ENCODE data around the gene ANK2. TPM values are rescaled to one million over a fixed set of nuclear protein-coding genes. Genes with fewer than 3 reads are reported as not detected.

ANK2 gene
- total RNA-seq, 2 donors from 2014 or later, result 1.1 TPM; not detected in 1

GRCh38 chr4:113394730-113395530 lies 345.5 kb downstream of the ANK2 start:
- Mint-ChIP-seq H3K4me1 (ENCODE audit: low read depth in 2 of 2) (no peaks in the 10 kb centered on the region), H3K27ac (no peak overlapping the region), H3K36me3 (no peaks in the 10 kb centered on the region), H3K9me3 (no peaks in the 10 kb centered on the region), H3K4me3 (no peak overlapping the region), H3K27me3 (peaks cover 3 to 7% of the 10 kb centered on the region in 2 donors)
- DNase-seq (ENCODE audit: low spot score) (peak; percentile 74), ATAC-seq (peak; percentile 76 to 78)

- Mint-ChIP-seq H3K4me3 (no peak overlapping the region), H3K9me3 (no peaks in the 10 kb centered on the region)
- ATAC-seq, result no peak
Observed at GRCh38 chr4:113397114-113397701, 347.8 kb downstream of the ANK2 start.

DNA sequence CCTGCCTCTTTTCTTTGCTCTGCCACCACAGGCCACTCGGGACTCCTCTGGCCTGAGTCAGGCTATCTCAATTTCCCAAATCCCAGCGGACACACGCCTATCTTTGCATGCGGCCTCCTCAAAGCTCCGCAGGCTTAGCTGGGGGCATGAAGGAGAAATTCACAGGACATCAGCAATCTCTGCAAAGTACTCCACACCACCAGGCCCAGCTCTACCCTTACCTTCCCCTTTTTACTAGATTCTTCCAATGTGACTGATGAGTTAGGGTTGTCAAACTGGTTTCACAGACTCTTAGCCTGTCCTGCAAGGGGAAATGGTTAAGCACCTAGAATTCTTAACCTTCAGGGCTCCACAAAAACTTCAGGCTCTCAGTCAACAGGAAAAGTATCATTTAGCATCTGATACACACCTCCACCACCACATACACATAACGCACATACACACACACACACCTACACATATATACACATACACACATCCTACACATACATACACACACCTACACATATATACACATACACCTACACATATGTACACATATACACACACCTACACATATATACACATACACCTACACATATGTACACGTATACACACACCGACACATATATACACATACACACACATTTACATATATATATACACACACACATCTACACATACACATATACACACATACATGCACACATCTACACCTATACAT lies 349.1 kb downstream of the ANK2 start:
- DNase-seq (ENCODE audit: low spot score) (no peak), ATAC-seq (no peak)
- no peak overlapping the region for H3K4me3 Mint-ChIP-seq
- H3K36me3 Mint-ChIP-seq, result no peaks in the 10 kb centered on the region
- H3K9me3 Mint-ChIP-seq, result no peaks in the 10 kb centered on the region
- H3K4me1 Mint-ChIP-seq (ENCODE audit: low read depth in 2 of 2), result no peaks in the 10 kb centered on the region
- no peak overlapping the region for H3K27ac Mint-ChIP-seq
- peaks cover 3 to 14% of the 10 kb centered on the region in 2 donors for H3K27me3 Mint-ChIP-seq

More at GRCh38 chr4:113397114-113397701, 347.8 kb downstream of the ANK2 start:
- DNase-seq (ENCODE audit: low spot score), result no peak
- H3K27ac Mint-ChIP-seq, result no peak overlapping the region
- H3K36me3 Mint-ChIP-seq, result no peaks in the 10 kb centered on the region
- peaks cover 3 to 14% of the 10 kb centered on the region in 2 donors for H3K27me3 Mint-ChIP-seq
- no peaks in the 10 kb centered on the region for H3K4me1 Mint-ChIP-seq (ENCODE audit: low read depth in 2 of 2)

- no peaks in the 10 kb centered on the region for H3K36me3 Mint-ChIP-seq
- no peaks in the 10 kb centered on the region for H3K9me3 Mint-ChIP-seq
- no peak overlapping the region for H3K4me3 Mint-ChIP-seq
- peaks cover 0 to 7% of the 10 kb centered on the region in 2 donors for H3K27me3 Mint-ChIP-seq
- H3K4me1 Mint-ChIP-seq (ENCODE audit: low read depth in 2 of 2), result no peaks in the 10 kb centered on the region
- DNase-seq (ENCODE audit: low spot score) (no peak), ATAC-seq (peak in 1 of 2 donors; percentile 20)
- H3K27ac Mint-ChIP-seq, result no peak overlapping the region
Observed at GRCh38 chr4:113404167-113404571, 354.7 kb downstream of the ANK2 start.

GRCh38 chr4:113404841-113405240 lies 355.4 kb downstream of the ANK2 start:
- Mint-ChIP-seq H3K4me3 (no peak overlapping the region), H3K27ac (no peak overlapping the region), H3K9me3 (no peaks in the 10 kb centered on the region), H3K4me1 (ENCODE audit: low read depth in 2 of 2) (no peaks in the 10 kb centered on the region), H3K27me3 (peaks cover 2 to 11% of the 10 kb centered on the region in 2 donors), H3K36me3 (no peaks in the 10 kb centered on the region)
- DNase-seq (ENCODE audit: low spot score) (no peak), ATAC-seq (no peak)

- ATAC-seq (no peak), DNase-seq (ENCODE audit: low spot score) (no peak)
- Mint-ChIP-seq H3K36me3 (no peaks in the 10 kb centered on the region), H3K27ac (no peak overlapping the region), H3K4me3 (no peak overlapping the region), H3K9me3 (no peaks in the 10 kb centered on the region), H3K4me1 (ENCODE audit: low read depth in 2 of 2) (no peaks in the 10 kb centered on the region), H3K27me3 (peaks cover 2 to 14% of the 10 kb centered on the region in 2 donors)
Observed at GRCh38 chr4:113405874-113406722, 356.6 kb downstream of the ANK2 start.

GRCh38 chr4:113406723-113407016 lies 357.2 kb downstream of the ANK2 start:
- Mint-ChIP-seq H3K27ac (no peak overlapping the region), H3K27me3 (peaks cover 7 to 11% of the 10 kb centered on the region in 2 donors), H3K36me3 (no peaks in the 10 kb centered on the region), H3K9me3 (no peaks in the 10 kb centered on the region), H3K4me3 (no peak overlapping the region), H3K4me1 (ENCODE audit: low read depth in 2 of 2) (no peaks in the 10 kb centered on the region)
- DNase-seq (ENCODE audit: low spot score) (no peak), ATAC-seq (no peak)

DNA sequence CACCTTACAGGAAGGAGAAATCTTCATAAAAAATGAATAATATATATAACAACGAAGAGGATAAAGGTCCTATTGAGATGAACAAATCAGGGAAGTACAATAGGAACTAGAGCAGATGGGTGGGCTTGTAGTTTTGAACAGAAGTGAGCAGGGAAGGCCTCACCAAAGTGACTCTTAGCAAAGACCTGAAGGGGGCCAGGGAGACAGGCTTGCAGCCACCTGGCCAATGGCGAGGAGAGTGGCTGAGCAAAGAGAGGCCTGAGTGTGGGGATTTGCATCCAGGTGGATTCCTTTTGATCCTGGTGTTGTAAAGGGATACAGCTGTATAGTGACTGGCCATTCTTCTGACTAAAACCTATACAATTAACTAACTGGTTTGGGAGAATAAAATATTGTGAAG lies 358.0 kb downstream of the ANK2 start:
- Mint-ChIP-seq H3K4me1 (ENCODE audit: low read depth in 2 of 2) (no peaks in the 10 kb centered on the region), H3K27ac (no peak overlapping the region), H3K27me3 (peaks cover 7 to 9% of the 10 kb centered on the region in 2 donors), H3K4me3 (no peak overlapping the region), H3K9me3 (no peaks in the 10 kb centered on the region), H3K36me3 (no peaks in the 10 kb centered on the region)
- DNase-seq (ENCODE audit: low spot score) (no peak), ATAC-seq (no peak)

- Mint-ChIP-seq H3K27me3 (peaks cover 9 to 13% of the 10 kb centered on the region in 2 donors), H3K4me1 (ENCODE audit: low read depth in 2 of 2) (no peaks in the 10 kb centered on the region), H3K36me3 (no peaks in the 10 kb centered on the region), H3K4me3 (no peak overlapping the region), H3K27ac (no peak overlapping the region), H3K9me3 (no peaks in the 10 kb centered on the region)
- DNase-seq (ENCODE audit: low spot score) (no peak), ATAC-seq (no peak)
Observed at GRCh38 chr4:113409181-113409580, 359.7 kb downstream of the ANK2 start.

DNA sequence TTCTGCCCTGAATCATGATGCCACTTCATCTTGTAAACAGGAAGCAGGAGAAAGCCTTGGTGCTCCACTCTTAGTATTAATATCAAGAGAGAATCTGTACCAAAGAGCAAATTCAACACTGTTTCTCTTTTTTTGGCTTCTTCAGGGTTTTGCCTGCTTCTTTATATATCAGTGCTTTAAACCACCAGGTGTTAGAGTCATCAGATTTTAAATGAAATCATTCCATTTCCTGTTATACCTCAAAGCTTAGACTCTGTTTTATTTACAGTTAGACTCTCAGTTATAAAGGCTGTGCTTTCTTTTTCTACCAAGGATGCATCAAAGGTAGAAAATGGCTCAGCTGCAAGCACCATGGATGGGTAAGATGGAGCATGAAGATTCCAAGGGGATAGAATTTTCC lies 361.2 kb downstream of the ANK2 start:
- ATAC-seq, result no peak
- H3K4me1 Mint-ChIP-seq (ENCODE audit: low read depth in 2 of 2), result no peaks in the 10 kb centered on the region

DNA sequence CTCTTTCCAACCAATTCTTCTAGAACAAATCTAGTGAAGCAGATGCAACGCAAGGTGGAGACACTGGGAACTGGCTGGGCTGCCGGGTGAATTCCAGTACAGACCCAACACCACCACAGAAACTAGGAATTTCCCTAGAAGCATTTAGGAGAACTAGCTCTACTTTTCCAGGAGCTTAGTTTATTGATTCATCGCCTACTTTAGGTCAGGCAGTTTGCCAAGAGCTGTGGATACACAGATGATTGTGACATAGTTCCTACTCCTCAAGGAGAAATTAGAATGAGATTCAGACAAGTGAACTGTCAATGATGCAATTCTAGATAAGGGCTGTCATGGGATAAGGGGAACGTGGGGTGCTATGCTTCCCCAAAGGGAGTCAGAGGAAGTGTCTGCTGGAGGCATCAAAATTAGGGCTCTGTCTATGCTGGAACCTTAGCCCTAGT lies 362.1 kb downstream of the ANK2 start:
- Mint-ChIP-seq H3K36me3 (no peaks in the 10 kb centered on the region), H3K4me1 (ENCODE audit: low read depth in 2 of 2) (no peaks in the 10 kb centered on the region), H3K4me3 (no peak overlapping the region), H3K27me3 (peaks cover 9 to 25% of the 10 kb centered on the region in 2 donors), H3K27ac (no peak overlapping the region), H3K9me3 (no peaks in the 10 kb centered on the region)
- ATAC-seq (no peak), DNase-seq (ENCODE audit: low spot score) (no peak)

More for the DNA sequence above, 361.2 kb downstream of the ANK2 start:
- Mint-ChIP-seq H3K27me3 (peaks cover 9 to 17% of the 10 kb centered on the region in 2 donors), H3K36me3 (no peaks in the 10 kb centered on the region), H3K27ac (no peak overlapping the region), H3K9me3 (no peaks in the 10 kb centered on the region), H3K4me3 (no peak overlapping the region)
- DNase-seq (ENCODE audit: low spot score), result no peak

DNA sequence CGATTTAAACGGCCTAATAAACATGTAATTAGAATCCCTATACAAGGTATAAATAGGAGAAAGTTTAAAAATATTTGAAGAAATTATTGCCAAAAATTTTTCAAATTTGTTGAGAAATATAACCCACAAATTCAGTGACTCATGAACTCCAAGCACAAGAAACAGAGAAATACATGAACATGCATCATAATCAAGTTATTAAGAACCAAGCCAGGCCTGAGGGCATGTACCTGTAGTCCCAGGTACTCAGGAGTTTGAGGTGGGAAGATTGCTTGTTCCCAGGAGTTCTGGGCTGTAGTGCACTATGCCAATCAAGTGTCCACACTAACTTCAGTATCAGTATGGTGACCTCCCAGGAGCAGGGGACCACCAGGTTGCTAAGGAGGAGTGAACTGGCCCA lies 370.2 kb downstream of the ANK2 start:
- Mint-ChIP-seq H3K9me3 (no peaks in the 10 kb centered on the region), H3K27me3 (peaks cover 8 to 43% of the 10 kb centered on the region in 2 donors), H3K36me3 (peaks cover 22% of the 10 kb centered on the region), H3K4me3 (no peak overlapping the region), H3K27ac (no peak overlapping the region), H3K4me1 (ENCODE audit: low read depth in 2 of 2) (no peaks in the 10 kb centered on the region)
- ATAC-seq (no peak), DNase-seq (ENCODE audit: low spot score) (no peak)

DNA sequence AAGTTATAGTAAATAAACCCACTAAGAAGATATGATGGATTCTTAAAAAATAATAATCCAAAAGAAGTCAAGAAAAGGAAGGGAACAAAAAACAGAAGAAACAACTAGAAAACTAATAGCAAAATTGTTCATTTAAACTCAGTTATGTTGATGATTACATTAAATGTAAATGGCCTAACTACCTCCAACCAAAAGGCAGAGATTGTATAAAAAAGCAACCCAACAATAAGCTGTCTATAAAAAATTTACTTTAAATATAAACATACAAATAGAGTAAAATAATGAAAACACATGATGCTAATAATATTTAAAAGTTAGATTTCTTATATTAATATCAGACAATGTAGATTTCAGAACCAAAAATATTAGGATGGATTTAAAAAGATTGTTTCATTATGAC lies 371.5 kb downstream of the ANK2 start:
- H3K4me1 Mint-ChIP-seq (ENCODE audit: low read depth in 2 of 2), result no peaks in the 10 kb centered on the region
- no peak overlapping the region for H3K27ac Mint-ChIP-seq
- H3K4me3 Mint-ChIP-seq, result no peak overlapping the region
- DNase-seq (ENCODE audit: low spot score) (no peak), ATAC-seq (no peak)
- H3K36me3 Mint-ChIP-seq, result peaks cover 22% of the 10 kb centered on the region
- no peaks in the 10 kb centered on the region for H3K9me3 Mint-ChIP-seq
- H3K27me3 Mint-ChIP-seq, result peaks cover 8 to 36% of the 10 kb centered on the region in 2 donors
